HG02623 (cell line): Measurements from ENCODE around the gene HES3.

Source experiments
- ATAC-seq: cut with Tn5 transposase; IDR thresholded peaks from one replicate; pipeline ENCODE4 v1.9.1; 2021; ENCODE audit warnings: moderate library complexity; ENCODE audit not compliant: unreplicated experiment

The HES3 gene

GRCh38 chr1:6260961-6261614 is 17.1 kb downstream of the HES3 start, which contains the start of gene GPR153:
TSS of gene GPR153 (minus strand) at chr1:6261098. CDS start at chr1:6254905, 6,193 bp downstream.
- no peak for ATAC-seq

- ATAC-seq: no peak
These were observed 17.6 kb downstream of the HES3 start for GRCh38 chr1:6261615-6261995.

- no peak for ATAC-seq
These were observed 18.8 kb downstream of the HES3 start for GRCh38 chr1:6262555-6263420.

GRCh38 chr1:6263716-6264115 is 19.7 kb downstream of the HES3 start:
- no peak for ATAC-seq

GRCh38 chr1:6265151-6265550 is 21.2 kb downstream of the HES3 start:
- ATAC-seq: no peak

- ATAC-seq: no peak
These were observed 22.7 kb downstream of the HES3 start for GRCh38 chr1:6266641-6267040.

- no peak for ATAC-seq
These were observed 23.8 kb downstream of the HES3 start for GRCh38 chr1:6267686-6268322.

GRCh38 chr1:6268415-6268814 is 24.4 kb downstream of the HES3 start:
- ATAC-seq: no peak

- ATAC-seq: no peak
These were observed 25.3 kb downstream of the HES3 start for GRCh38 chr1:6269296-6269695.

GRCh38 chr1:6269720-6270400 is 25.9 kb downstream of the HES3 start:
- ATAC-seq: no peak

- ATAC-seq: no peak
These were observed 26.4 kb downstream of the HES3 start for GRCh38 chr1:6270401-6270800.

GRCh38 chr1:6271006-6271405 is 27.0 kb downstream of the HES3 start:
- ATAC-seq: no peak

GRCh38 chr1:6271554-6271953 is 27.6 kb downstream of the HES3 start:
- no peak for ATAC-seq

- no peak for ATAC-seq
These were observed 28.5 kb downstream of the HES3 start for GRCh38 chr1:6272452-6272851.

GRCh38 chr1:6272868-6273267 is 28.9 kb downstream of the HES3 start:
- no peak for ATAC-seq

- ATAC-seq: no peak
These were observed 29.5 kb downstream of the HES3 start for GRCh38 chr1:6273380-6273891.

GRCh38 chr1:6274102-6274501 is 30.1 kb downstream of the HES3 start:
- ATAC-seq: no peak

GRCh38 chr1:6274622-6275139 is 30.7 kb downstream of the HES3 start:
- no peak for ATAC-seq

GRCh38 chr1:6275826-6276782 is 32.1 kb downstream of the HES3 start:
- ATAC-seq: no peak
